HG02852 (cell line): ENCODE results near the gene BICDL1.

Source experiments
- ATAC-seq: cut with Tn5 transposase; IDR thresholded peaks from one replicate; pipeline ENCODE4 v1.9.1; 2021; ENCODE audit warnings: mild to moderate bottlenecking, moderate library complexity; ENCODE audit not compliant: unreplicated experiment

The BICDL1 gene

GRCh38 chr12:120119271-120119973, 130.4 kb downstream of the BICDL1 start:
- ATAC-seq, result no peak

- no peak for ATAC-seq
Measured at GRCh38 chr12:120121343-120121742, 132.3 kb downstream of the BICDL1 start.

- peak; percentile 41 for ATAC-seq
Measured at GRCh38 chr12:120121766-120122293, 132.8 kb downstream of the BICDL1 start.

- no peak for ATAC-seq
Measured at GRCh38 chr12:120125029-120125428, 136.0 kb downstream of the BICDL1 start.

GRCh38 chr12:120125792-120126634, 137.0 kb downstream of the BICDL1 start:
- ATAC-seq, result no peak

- ATAC-seq, result no peak
Measured at GRCh38 chr12:120126635-120127005, 137.6 kb downstream of the BICDL1 start.

- ATAC-seq, result no peak
Measured at GRCh38 chr12:120130011-120130410, 141.0 kb downstream of the BICDL1 start.

- no peak for ATAC-seq
Measured at GRCh38 chr12:120131116-120131515, 142.1 kb downstream of the BICDL1 start.

GRCh38 chr12:120132054-120132836, 143.2 kb downstream of the BICDL1 start:
- no peak for ATAC-seq

- ATAC-seq, result peak; percentile 95
Measured at GRCh38 chr12:120132863-120133385, 143.9 kb downstream of the BICDL1 start.

- no peak for ATAC-seq
Measured at GRCh38 chr12:120134307-120134980, 145.4 kb downstream of the BICDL1 start.

GRCh38 chr12:120136093-120136770, 147.2 kb downstream of the BICDL1 start:
- ATAC-seq, result no peak

- ATAC-seq, result no peak
Measured at GRCh38 chr12:120137833-120138232, 148.8 kb downstream of the BICDL1 start.

GRCh38 chr12:120138366-120138765, 149.3 kb downstream of the BICDL1 start:
- ATAC-seq, result no peak

- ATAC-seq, result no peak
Measured at GRCh38 chr12:120139958-120140357, 150.9 kb downstream of the BICDL1 start.

GRCh38 chr12:120140603-120141002, 151.6 kb downstream of the BICDL1 start:
- no peak for ATAC-seq

- ATAC-seq, result no peak
Measured at GRCh38 chr12:120141336-120141735, 152.3 kb downstream of the BICDL1 start.

GRCh38 chr12:120142231-120142877, 153.3 kb downstream of the BICDL1 start:
- no peak for ATAC-seq
